AG04450 (cell line): ENCODE data around the gene CCL14. TPM values are rescaled to one million over a fixed set of nuclear protein-coding genes. Genes with fewer than 3 reads are reported as not detected.
"Not testable (repeated sequence)": the region's sequence is repeated elsewhere in the genome, so short reads cannot be mapped to it uniquely, and the experiment has no call there.

Source experiments
- CTCF ChIA-PET: fragments of 300-600, 350-600 bp; formaldehyde crosslinking; extraction: SDS; loops from one replicate; lab custom pipeline; 2022; ENCODE audit warnings: antibody characterized with exemption, inconsistent platforms; lab: Charles Lee
- POLR2A ChIA-PET: fragments of 350-600 bp; formaldehyde crosslinking; extraction: SDS; loops from one replicate; lab custom pipeline; 2021; ENCODE audit warnings: antibody characterized with exemption, inconsistent platforms; lab: Yijun Ruan, JAX
- DNase-seq: peaks from one replicate; pipeline ENCODE4 v3.0.0-alpha.2; 2011; ENCODE audit warnings: low read depth, low spot score
- H3K27ac ChIP-seq: one replicate; pipeline ENCODE4 v1.5.1; 2012; ENCODE audit warnings: low read depth, low read length, control low read depth
- H3K27me3 ChIP-seq: one replicate; pipeline ENCODE4 v1.6.0; 2012; ENCODE audit warnings: low read length; ENCODE audit not compliant: control insufficient read depth, insufficient read depth
- H3K4me3 ChIP-seq: 2 replicates; pipeline ENCODE4 v1.5.1; 2011; ENCODE audit warnings: mild to moderate bottlenecking, low read depth, low read length, control low read depth
- H3K9me3 ChIP-seq: 2 replicates; pipeline ENCODE4 v1.5.1; 2012; ENCODE audit warnings: low read length; ENCODE audit not compliant: control insufficient read depth, insufficient read depth
- polyA plus RNA-seq: library from polyadenylated mRNA; depleted of rRNA; stranded (reverse); fragments of >200 nt; gene quantifications from 2 replicates; pipeline ENCODE4 v1.2.3, GENCODE V29; 2011
- TF ChIP-seq, protein P1 (sequence below): IDR thresholded peaks from 2 replicates; pipeline ENCODE4 v1.5.1; 2011; ENCODE audit warnings: low read depth, low read length, control low read depth, inconsistent platforms

The CCL14 gene
- polyA plus RNA-seq, 1 experiment, result not detected

DNA sequence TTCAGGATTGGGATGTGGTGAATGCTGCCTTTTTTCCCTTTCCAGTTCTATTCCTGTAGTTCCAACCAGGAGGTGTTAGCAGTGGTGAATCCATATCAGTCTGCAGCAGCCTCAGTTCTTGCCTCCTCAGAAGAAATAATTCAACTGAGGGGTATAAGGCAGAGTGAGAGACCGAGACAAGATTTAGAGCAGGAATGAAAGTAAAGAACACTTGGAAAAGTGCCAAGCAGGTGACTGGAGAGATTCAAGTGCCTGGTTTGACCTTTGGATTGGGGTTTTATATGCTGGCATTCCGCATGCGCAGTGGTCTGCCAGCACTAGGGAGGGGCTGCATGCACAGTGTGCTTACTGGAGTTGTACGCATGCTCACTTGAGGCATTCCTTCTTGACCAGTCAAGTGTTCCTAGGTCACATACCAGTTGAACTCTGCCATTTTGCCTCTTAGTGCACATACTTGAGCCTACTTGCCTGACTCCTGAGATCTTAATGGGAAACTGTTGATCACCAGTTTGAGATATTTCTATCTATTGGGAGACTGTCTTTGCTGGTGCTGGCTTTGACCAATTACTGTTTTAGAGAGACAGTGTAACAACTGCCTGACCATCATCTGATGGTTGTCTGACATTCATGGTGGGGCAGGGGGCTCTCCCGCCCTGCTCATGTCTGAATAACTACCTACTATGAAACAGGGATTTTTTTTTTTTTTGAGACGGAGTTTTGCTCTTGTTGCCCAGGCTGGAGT lies 15.5 kb upstream of the CCL14 start:
- Histone ChIP-seq H3K27ac (no peak overlapping the region), H3K27me3 (peaks cover 2% of the 10 kb centered on the region), H3K4me3 (no peak overlapping the region), H3K9me3 (no peaks in the 10 kb centered on the region)
- DNase-seq, result no peak
- POLR2A ChIA-PET, result no interaction called here
- CTCF ChIA-PET, result no interaction called here
- TF ChIP-seq, protein P1, sequence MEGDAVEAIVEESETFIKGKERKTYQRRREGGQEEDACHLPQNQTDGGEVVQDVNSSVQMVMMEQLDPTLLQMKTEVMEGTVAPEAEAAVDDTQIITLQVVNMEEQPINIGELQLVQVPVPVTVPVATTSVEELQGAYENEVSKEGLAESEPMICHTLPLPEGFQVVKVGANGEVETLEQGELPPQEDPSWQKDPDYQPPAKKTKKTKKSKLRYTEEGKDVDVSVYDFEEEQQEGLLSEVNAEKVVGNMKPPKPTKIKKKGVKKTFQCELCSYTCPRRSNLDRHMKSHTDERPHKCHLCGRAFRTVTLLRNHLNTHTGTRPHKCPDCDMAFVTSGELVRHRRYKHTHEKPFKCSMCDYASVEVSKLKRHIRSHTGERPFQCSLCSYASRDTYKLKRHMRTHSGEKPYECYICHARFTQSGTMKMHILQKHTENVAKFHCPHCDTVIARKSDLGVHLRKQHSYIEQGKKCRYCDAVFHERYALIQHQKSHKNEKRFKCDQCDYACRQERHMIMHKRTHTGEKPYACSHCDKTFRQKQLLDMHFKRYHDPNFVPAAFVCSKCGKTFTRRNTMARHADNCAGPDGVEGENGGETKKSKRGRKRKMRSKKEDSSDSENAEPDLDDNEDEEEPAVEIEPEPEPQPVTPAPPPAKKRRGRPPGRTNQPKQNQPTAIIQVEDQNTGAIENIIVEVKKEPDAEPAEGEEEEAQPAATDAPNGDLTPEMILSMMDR, result no peak

DNA sequence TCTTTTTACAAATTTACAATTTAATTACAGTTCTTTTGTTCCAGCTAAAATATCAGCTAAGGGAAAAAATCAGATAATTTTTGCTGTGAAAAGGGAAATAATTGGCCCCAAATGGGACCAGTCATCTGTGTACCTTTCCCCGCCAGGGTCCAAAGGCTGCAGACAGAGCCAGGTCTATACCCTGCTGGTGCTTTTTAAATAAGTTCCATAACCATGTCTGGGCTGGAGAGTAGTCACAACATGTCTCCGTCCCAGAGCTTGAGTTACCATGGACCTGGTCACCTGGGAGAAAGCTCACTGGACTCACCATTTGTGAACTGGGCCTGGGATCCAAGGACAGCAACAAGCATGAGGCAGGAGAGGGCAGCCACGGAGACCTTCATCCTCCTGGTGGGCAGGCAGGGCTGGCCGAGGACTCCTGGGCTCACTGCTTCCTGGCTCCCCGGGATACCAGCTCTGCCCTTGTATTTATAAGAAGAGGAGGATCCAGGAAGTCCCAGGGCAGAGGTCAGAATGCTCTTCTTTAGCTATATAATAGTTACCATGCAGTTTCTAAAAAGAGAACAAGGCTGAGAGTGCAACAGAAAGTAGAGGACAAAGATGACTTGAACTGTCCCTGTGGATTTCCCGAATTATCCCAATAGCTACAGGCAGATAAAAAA lies 14.7 kb upstream of the CCL14 start, which contains the start of gene CCL15:
Gene CCL15 (minus strand): TSS at position 444 of the 662 bp plus-strand sequence. CDS start 61 bp downstream, at position 383.
- no peak within 1 kb of the TSS for H3K4me3 ChIP-seq
- POLR2A ChIA-PET, result no interaction called here
- H3K27me3 ChIP-seq, result peaks cover 2% of the 10 kb centered on the region
- no peak for DNase-seq
- no peak within 1 kb of the TSS for H3K27ac ChIP-seq
- no peaks in the 10 kb centered on the region for H3K9me3 ChIP-seq
- TF ChIP-seq, protein P1, result no peak
- CTCF ChIA-PET, result no interaction called here

DNA sequence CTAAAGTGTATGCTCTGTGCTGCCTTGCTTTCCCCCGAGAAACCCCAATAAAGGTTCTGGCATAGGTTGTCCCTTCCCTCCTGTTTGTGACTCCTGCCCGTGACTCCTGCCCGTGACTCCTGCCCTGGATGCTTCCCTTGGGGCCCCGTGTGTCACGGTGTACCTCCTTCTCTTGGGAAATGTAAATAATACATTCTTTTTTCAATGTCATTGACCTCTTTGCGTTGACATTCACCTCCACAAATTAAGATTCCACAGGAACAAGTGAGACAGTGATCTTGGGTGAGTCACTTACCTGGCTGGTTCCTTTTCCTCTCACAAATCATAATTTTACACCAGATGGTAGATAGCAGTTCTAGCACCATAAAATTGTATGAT lies 14.2 kb upstream of the CCL14 start:
- Histone ChIP-seq H3K27ac (no peak overlapping the region), H3K4me3 (no peak overlapping the region), H3K27me3 (peaks cover 2% of the 10 kb centered on the region), H3K9me3 (no peaks in the 10 kb centered on the region)
- ChIA-PET CTCF (no interaction called here), POLR2A (no interaction called here)
- DNase-seq, result no peak
- TF ChIP-seq, protein P1, result no peak

DNA sequence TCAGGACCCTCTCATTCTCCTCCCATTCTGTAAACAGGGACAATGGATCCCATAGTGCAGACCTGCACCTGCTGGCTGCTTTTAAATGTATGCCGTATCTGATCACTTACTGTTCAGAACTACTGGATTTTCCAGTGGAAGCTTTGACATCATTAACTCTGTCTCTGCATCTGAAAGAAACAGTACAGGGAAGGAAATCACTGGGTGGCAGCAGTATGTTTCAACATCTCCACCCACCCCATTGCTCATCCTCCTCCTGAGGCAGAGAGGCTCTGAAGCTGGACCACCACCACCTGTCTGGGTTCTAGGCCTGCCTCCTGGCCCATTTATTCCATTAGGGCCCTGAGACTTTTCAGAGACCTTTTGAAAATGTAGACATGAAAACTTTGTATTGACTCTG lies 12.2 kb upstream of the CCL14 start:
- no peak overlapping the region for H3K27ac ChIP-seq
- POLR2A ChIA-PET, result no interaction called here
- H3K9me3 ChIP-seq, result no peaks in the 10 kb centered on the region
- no peak for DNase-seq
- no peak overlapping the region for H3K4me3 ChIP-seq
- no peaks in the 10 kb centered on the region for H3K27me3 ChIP-seq
- CTCF ChIA-PET, result no interaction called here
- TF ChIP-seq, protein P1, result no peak

DNA sequence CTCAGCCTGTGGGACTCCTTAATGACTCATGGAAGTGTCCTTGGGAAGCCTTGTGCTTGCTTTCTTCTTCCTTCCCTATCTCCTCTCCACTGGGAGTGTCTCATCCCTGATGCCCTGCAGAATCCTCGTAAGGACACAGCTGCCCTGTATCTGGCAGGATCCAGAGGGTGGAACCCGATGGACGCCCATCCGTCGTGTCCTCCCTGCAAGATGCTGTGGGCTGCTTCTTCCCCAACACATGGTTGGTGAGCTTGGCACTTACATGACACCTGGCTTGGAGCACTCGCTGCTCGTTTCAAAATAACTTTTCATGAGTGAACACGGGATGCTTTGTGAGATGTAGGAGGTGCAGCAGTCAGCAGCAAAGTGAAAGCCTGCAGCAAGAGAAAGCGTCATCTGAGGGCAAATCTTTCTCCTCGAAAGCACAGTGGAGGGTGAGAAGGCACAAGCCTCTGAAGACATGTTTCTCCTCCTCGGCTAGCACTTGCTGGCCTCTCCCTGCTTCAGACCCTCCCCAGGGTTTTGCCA lies 11.6 kb upstream of the CCL14 start:
- H3K9me3 ChIP-seq, result no peaks in the 10 kb centered on the region
- DNase-seq, result no peak
- TF ChIP-seq, protein P1, result no peak
- H3K27me3 ChIP-seq, result no peaks in the 10 kb centered on the region
- H3K27ac ChIP-seq, result no peak overlapping the region
- POLR2A ChIA-PET, result no interaction called here
- CTCF ChIA-PET, result no interaction called here
- no peak overlapping the region for H3K4me3 ChIP-seq

DNA sequence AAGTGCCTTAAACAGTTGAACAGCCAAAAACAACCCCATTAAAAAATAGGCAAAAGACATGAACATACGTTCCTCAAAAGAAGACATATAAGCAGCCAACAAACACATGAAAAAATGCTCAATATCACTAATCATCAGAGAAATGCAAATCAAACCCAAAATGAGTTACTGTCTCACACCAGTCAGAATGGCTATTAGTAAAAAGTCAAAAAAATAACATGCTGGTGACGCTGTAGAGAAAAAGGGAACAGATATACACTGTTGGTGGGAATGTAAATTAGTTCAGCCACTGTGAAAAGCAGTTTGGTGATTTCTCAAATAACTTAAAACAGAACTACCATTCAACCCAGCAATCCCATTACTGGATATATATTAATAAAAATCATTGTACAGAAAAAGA lies 8.8 kb upstream of the CCL14 start:
- H3K9me3 ChIP-seq, DNase-seq, H3K4me3 ChIP-seq, H3K27ac ChIP-seq, POLR2A ChIA-PET, H3K27me3 ChIP-seq, CTCF ChIA-PET: not testable (repeated sequence)
